ENCODE measurements around the gene RAD54L.
"Not testable (repeated sequence)": the region's sequence is repeated elsewhere in the genome, so short reads cannot be mapped to it uniquely, and the experiment has no call there.

Gene RAD54L

DNA sequence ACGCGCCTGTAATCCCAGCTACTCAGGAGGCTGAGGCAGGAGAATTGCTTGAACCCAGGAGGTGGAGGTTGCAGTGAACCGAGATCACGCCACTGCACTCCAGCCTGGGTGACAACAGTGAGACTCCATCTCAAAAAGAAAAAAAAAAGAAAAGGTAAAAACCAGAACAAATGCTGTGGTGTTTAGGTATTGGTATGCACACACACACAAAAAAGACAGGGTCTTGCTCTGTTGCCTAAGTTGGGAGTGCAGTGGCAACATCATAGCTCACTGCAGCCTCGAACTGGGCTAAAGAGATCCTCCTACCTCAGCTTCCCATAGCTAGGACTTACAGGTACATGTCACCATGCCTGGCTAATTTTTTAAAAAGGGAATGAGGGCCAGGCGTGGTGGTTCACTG, 71.7 kb downstream of the RAD54L start:
- DNase-seq (ENCODE audit: low read depth, low spot score), result not testable (repeated sequence)

DNA sequence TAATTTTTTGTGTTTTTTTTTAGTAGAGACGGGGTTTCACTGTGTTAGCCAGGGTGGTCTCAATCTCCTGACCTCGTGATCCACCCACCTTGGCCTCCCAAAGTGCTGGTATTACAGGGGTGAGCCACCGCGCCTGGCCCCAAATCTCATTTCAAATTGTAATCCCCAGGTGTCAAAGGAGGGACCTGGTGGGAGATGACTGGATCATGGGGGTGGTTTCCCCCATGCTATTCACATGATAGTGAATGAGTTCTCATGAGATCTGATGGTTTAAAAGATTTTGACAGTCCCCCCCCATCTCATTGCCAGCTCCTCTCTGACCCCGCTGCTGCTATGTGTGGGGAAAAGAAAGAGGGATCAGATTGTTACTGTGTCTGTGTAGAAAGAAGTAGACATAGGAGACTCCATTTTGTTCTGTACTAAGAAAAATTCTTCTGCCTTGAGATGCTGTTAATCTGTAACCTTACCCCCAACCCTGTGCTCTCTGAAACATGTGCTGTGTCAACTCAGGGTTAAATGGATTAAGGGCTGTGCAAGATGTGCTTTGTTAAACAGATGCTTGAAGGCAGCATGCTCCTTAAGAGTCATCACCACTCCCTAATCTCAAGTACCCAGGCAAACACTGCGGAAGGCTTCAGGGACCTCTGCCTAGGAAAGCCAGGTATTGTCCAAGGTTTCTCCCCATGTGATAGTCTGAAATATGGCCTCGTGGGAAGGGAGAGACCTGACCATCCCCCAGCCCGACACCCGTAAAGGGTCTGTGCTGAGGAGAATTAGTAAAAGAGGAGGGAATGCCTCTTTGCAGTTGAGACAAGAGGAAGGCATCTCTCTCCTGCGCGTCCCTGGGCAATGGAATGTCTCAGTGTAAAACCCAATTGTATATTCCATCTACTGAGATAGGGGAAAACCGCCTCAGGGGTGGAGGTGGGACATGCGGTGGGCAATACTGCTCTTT, 72.7 kb downstream of the RAD54L start:
- DNase-seq (ENCODE audit: low read depth, low spot score), result not testable (repeated sequence)

DNA sequence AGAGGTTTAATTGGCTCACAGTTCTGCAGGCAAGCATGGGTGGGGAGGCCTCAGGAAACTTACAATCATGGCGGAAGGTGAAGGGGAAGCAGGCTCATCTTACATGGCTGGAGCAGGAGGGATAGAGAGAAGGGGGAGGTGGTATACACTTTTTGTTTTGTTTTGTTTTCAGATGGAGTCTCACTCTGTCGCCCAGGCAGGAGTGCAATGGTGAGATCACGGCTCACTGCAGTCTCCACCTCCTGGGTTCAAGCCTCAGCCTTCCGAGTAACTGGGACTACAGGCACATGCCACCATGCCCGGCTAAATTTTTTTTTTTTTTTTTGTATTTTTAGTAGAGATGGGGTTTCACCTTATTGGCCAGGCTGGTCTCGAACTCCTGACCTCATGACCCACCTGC, 74.6 kb downstream of the RAD54L start:
- DNase-seq (ENCODE audit: low read depth, low spot score), result not testable (repeated sequence)

DNA sequence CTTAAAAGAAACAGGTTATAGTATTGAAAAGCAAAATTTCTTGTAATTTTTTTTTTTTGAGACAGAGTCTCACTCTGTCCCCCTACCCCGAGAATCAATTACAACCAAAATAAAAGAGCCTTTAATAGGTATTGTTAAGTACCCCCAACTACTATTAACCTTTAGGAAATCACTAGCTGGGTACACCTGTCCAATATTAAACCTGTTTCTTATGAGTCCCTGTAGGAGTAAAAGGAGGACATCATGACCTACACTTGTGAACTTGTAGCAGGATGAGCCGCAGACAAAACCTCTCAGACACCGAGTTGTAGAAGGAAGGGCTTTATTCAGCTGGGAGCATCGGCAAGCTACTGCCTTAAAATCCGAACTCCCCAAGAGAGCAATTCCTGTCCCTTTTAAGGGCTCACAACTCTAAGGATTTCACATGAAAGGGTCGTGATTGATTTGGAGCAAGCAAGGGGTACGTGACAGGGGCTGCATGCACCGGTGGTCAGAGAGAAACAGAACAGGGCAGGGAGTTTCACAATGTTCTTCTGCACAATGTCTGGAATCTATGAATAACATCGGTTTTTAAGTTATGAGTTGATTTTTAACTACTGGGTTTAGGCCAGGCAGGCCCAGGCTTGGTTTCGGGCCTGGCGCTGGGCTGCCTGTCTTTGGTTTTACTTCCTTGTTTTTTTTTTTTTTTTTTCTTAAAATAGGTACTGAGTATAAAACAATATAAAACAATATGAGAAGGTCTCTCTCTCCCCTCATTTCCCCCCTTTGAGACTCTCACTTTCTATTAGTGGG, 77.9 kb downstream of the RAD54L start:
- not testable (repeated sequence) for DNase-seq (ENCODE audit: low read depth, low spot score)
